Calu3 (cell line): ENCODE data around the gene XPO6. TPM values are rescaled to one million over a fixed set of nuclear protein-coding genes. Genes with fewer than 3 reads are reported as not detected.

ENCODE experiments used
- BruUV-seq: library from RNA; stranded (reverse); fragments of 400-500 nt; replicated peaks from 2 replicates; lab custom pipeline; 2021; lab: Mats Ljungman, UMichigan
- CTCF ChIA-PET: fragments of 300-600 bp; sonication (Branson Sonifier 250); formaldehyde crosslinking; loops from one replicate; lab custom pipeline; 2022; ENCODE audit warnings: antibody characterized with exemption; lab: Charles Lee
- DNase-seq: peaks from one replicate; pipeline ENCODE4 v3.0.0; 2022
- H3K27ac Mint-ChIP-seq: one replicate; pipeline ENCODE4 v1.8.0; 2022; ENCODE audit warnings: mixed read lengths; ENCODE audit not compliant: unreplicated experiment
- H3K27me3 Mint-ChIP-seq: one replicate; pipeline ENCODE4 v1.8.0; 2022; ENCODE audit warnings: mixed read lengths; ENCODE audit not compliant: unreplicated experiment
- H3K36me3 Mint-ChIP-seq: one replicate; pipeline ENCODE4 v1.8.0; 2022; ENCODE audit warnings: mild to moderate bottlenecking, moderate library complexity, mixed read lengths; ENCODE audit not compliant: insufficient read depth, unreplicated experiment
- H3K4me1 Mint-ChIP-seq: one replicate; pipeline ENCODE4 v1.8.0; 2022; ENCODE audit warnings: mild to moderate bottlenecking, low read depth, mixed read lengths; ENCODE audit not compliant: unreplicated experiment
- H3K4me3 Mint-ChIP-seq: one replicate; pipeline ENCODE4 v1.8.0; 2022; ENCODE audit warnings: mild to moderate bottlenecking, low read depth, moderate library complexity, mixed read lengths; ENCODE audit not compliant: unreplicated experiment
- H3K9me3 Mint-ChIP-seq: one replicate; pipeline ENCODE4 v1.8.0; 2022; ENCODE audit warnings: low read depth, mixed read lengths; ENCODE audit not compliant: unreplicated experiment
- CTCF ChIP-seq: fragments of 200-600 bp; IDR thresholded peaks from one replicate; pipeline ENCODE4 v1.8.0; 2022; ENCODE audit warnings: antibody characterized with exemption; ENCODE audit not compliant: unreplicated experiment
- intact Hi-C: fragments of 100-400 bp; cut with micrococcal nuclease; formaldehyde crosslinking; loops from one replicate; pipeline ENCODE4 v1.10.0; 2022; ENCODE audit not compliant: unreplicated experiment
- total RNA-seq: library from RNA; stranded (reverse); gene quantifications from 2 replicates; pipeline ENCODE4 v1.2.3, GENCODE V29; 2022

Gene XPO6
- total RNA-seq, 1 experiment from 2014 or later, result 149 TPM

- CTCF ChIA-PET, result no interaction called here
- no peak for TF ChIP-seq CTCF
- Mint-ChIP-seq H3K4me3 (no peak overlapping the region), H3K4me1 (no peaks in the 10 kb centered on the region), H3K27ac (no peak overlapping the region), H3K9me3 (no peaks in the 10 kb centered on the region), H3K36me3 (peaks cover 42% of the 10 kb centered on the region), H3K27me3 (no peaks in the 10 kb centered on the region)
- intact Hi-C loops, result no loop called here
- BruUV-seq, result no TSS peak
- DNase-seq, result no peak
Observed at GRCh38 chr16:28103516-28104170, 108.1 kb downstream of the XPO6 start.

GRCh38 chr16:28101533-28101890 is 110.3 kb downstream of the XPO6 start:
- H3K27me3 Mint-ChIP-seq, result no peaks in the 10 kb centered on the region
- no peak for DNase-seq
- BruUV-seq, result no TSS peak
- no peak for TF ChIP-seq CTCF
- H3K9me3 Mint-ChIP-seq, result no peaks in the 10 kb centered on the region
- H3K4me1 Mint-ChIP-seq, result no peaks in the 10 kb centered on the region
- H3K4me3 Mint-ChIP-seq, result no peak overlapping the region
- no peak overlapping the region for H3K27ac Mint-ChIP-seq
- peaks cover 51% of the 10 kb centered on the region for H3K36me3 Mint-ChIP-seq
- CTCF ChIA-PET, result no interaction called here
- intact Hi-C loops, result no loop called here

- H3K9me3 Mint-ChIP-seq, result no peaks in the 10 kb centered on the region
- peaks cover 45% of the 10 kb centered on the region for H3K36me3 Mint-ChIP-seq
- H3K27me3 Mint-ChIP-seq, result no peaks in the 10 kb centered on the region
- H3K4me1 Mint-ChIP-seq, result no peaks in the 10 kb centered on the region
- DNase-seq, result no peak
- no TSS peak for BruUV-seq
- intact Hi-C loops, result no loop called here
- CTCF ChIA-PET, result no interaction called here
- no peak overlapping the region for H3K27ac Mint-ChIP-seq
- TF ChIP-seq CTCF, result no peak
- H3K4me3 Mint-ChIP-seq, result no peak overlapping the region
Observed at GRCh38 chr16:28100810-28101532, 110.8 kb downstream of the XPO6 start.

- H3K27me3 Mint-ChIP-seq, result no peaks in the 10 kb centered on the region
- DNase-seq, result no peak
- TF ChIP-seq CTCF, result no peak
- H3K9me3 Mint-ChIP-seq, result no peaks in the 10 kb centered on the region
- H3K36me3 Mint-ChIP-seq, result peaks cover 43% of the 10 kb centered on the region
- no peak overlapping the region for H3K27ac Mint-ChIP-seq
- BruUV-seq, result no TSS peak
- no peak overlapping the region for H3K4me3 Mint-ChIP-seq
- intact Hi-C loops, result no loop called here
- no peaks in the 10 kb centered on the region for H3K4me1 Mint-ChIP-seq
- CTCF ChIA-PET, result no interaction called here
Observed at GRCh38 chr16:28098959-28099945, 112.5 kb downstream of the XPO6 start.
